ENCODE data around the gene STON1.
"Not testable (repeated sequence)": the region's sequence is repeated elsewhere in the genome, so short reads cannot be mapped to it uniquely, and the experiment has no call there.

The STON1 gene

DNA sequence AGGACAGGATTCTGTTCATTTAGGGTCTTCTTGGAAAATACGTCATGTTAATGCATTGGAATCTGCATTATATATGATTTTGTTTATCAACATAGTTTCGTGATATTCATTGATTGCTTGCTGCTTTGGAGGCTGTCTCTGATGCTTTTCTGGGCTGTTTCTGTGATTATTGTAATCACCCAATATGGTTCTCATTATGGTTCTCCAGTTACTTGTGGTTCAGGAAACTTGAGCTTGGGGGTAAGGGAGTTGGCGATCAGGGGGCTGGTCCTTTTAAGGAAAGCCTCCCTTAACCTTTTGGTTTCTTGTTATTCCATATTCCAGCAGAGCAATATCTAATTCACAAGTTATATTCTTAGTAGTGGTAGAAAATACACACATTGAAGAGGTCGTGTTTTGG is 17.4 kb upstream of the STON1 start:
- DNase-seq (ENCODE audit: extremely low read depth, low read depth): no peak
- TF ChIP-seq, protein P1, sequence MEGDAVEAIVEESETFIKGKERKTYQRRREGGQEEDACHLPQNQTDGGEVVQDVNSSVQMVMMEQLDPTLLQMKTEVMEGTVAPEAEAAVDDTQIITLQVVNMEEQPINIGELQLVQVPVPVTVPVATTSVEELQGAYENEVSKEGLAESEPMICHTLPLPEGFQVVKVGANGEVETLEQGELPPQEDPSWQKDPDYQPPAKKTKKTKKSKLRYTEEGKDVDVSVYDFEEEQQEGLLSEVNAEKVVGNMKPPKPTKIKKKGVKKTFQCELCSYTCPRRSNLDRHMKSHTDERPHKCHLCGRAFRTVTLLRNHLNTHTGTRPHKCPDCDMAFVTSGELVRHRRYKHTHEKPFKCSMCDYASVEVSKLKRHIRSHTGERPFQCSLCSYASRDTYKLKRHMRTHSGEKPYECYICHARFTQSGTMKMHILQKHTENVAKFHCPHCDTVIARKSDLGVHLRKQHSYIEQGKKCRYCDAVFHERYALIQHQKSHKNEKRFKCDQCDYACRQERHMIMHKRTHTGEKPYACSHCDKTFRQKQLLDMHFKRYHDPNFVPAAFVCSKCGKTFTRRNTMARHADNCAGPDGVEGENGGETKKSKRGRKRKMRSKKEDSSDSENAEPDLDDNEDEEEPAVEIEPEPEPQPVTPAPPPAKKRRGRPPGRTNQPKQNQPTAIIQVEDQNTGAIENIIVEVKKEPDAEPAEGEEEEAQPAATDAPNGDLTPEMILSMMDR (IDR thresholded peaks at IDR 0.05; ENCODE audit: low read depth, low read length): no peak

DNA sequence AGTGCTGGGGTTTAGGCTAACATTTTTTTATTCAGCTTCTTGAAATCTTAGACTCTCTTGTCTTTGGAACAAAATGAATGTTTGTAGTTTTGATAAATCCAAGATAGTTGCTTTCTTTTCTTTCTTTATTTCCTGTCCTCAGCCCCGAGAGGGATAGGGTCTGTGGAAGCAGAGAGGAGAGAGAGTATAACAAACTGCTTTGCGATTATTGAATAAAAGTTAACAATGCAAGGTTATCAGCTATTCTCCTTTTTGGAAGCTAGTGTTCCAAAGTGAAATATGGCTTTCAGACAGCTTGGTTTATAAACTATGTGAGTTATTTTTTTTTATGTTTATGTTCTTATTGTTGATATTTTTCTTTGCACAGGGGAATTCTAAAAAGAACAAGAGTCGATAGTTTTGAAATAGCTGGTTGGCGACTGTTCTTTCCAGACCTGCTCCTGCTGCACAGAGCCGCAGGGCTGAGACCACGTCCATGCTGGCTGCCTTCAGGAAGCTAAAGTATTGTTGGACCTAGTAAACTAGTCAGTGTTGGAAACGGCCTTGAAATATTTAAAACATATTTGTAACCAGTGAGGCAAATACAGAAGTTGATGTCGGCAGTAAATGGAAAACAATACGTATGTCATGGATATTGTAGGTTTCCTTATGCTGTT is 15.5 kb upstream of the STON1 start:
- DNase-seq (ENCODE audit: extremely low read depth, low read depth): no peak
- TF ChIP-seq, protein P1 (IDR thresholded peaks at IDR 0.05; ENCODE audit: low read depth, low read length): no peak

DNA sequence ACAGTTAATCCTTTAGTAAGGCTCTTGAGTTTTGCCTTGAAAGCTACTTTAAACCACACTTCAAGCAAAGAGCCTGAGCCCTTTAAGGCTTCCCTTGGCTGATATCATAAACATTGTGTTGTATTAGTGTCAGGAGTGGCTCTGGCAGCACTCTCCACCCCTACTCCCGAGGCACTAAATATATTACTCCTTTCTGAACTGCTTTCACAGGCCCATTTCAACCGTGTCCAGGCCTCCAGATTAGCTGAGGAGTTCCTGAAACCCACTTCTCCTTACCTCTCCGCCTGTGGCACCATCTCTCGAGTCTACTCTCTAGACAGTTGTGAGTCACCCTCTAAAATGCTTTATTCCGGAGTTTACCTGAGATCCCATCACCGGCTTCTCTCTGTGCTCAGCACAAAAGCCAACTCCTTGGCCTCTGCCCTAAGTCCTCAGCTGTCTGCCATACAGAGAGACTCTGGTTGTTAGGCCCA is 14.4 kb upstream of the STON1 start:
- DNase-seq (ENCODE audit: extremely low read depth, low read depth): no peak
- TF ChIP-seq, protein P1 (IDR thresholded peaks at IDR 0.05; ENCODE audit: low read depth, low read length): no peak

DNA sequence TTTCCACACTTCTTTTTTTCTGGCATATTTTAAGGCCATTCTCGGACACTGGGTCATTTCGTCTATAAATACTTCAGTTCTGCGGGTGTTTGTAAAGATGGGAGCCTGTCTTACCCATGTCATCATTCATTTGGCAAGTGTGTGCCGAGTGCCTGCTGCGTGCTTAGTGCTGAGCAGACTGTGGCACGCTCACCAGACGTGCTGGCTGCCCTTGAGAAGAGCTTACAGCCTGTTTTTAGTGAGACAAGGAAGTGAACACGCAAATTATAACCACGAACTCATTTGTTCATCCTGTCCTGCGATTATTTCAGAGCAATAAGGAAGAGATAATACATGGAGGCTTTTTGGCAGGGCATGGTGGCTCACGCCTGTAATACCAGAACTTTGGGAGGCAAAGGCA is 10.4 kb upstream of the STON1 start:
- TF ChIP-seq, protein P1 (IDR thresholded peaks at IDR 0.05; ENCODE audit: low read depth, low read length): no peak
- no peak for DNase-seq (ENCODE audit: extremely low read depth, low read depth)

DNA sequence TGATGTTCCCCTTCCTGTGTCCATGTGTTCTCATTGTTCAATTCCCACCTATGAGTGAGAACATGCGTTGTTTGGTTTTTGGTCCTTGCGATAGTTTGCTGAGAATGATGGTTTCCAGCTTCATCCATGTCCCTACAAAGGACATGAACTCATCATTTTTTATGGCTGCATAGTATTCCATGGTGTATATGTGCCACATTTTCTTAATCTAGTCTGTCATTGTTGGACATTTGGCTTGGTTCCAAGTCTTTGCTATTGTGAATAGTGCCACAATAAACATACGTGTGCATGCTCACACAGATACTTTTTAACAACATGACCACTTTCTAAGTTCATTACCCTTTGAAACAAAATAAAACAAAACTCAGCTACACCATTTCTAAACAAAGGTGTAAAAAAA is 5.2 kb upstream of the STON1 start:
- not testable (repeated sequence) for DNase-seq (ENCODE audit: extremely low read depth, low read depth)

DNA sequence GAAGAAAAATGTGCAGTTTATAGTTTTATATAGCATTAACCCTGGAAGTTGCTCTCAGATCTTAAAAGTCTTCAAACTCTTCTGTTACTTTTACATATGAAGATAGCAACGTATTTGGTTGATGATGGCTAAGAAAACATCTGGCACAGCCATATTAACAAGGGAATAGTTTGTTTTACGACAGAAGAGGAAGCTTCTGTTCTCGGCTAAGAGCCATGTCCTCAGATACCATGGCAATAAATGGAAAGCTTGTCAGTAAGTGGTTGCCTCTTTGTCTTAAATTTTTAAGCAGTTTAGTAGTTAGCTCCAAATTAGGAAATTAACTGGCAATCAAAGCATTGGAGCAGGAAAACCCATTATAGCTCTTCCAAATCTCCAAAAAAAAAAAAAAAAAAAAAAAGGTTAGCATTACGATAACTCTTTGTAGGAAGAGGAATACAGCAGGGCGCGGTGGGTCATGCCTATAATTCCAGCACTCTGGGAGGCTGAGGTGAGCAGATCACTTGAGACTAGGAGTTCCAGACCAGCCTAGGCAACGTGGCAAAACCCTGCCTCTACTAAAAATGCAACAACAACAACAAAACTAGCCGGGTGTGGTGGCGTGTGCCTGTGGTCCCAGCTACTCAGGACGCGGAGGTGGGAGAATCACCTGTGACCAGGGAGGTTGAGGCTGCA is 4.5 kb upstream of the STON1 start:
- no peak for DNase-seq (ENCODE audit: extremely low read depth, low read depth)
- TF ChIP-seq, protein P1 (IDR thresholded peaks at IDR 0.05; ENCODE audit: low read depth, low read length): no peak

DNA sequence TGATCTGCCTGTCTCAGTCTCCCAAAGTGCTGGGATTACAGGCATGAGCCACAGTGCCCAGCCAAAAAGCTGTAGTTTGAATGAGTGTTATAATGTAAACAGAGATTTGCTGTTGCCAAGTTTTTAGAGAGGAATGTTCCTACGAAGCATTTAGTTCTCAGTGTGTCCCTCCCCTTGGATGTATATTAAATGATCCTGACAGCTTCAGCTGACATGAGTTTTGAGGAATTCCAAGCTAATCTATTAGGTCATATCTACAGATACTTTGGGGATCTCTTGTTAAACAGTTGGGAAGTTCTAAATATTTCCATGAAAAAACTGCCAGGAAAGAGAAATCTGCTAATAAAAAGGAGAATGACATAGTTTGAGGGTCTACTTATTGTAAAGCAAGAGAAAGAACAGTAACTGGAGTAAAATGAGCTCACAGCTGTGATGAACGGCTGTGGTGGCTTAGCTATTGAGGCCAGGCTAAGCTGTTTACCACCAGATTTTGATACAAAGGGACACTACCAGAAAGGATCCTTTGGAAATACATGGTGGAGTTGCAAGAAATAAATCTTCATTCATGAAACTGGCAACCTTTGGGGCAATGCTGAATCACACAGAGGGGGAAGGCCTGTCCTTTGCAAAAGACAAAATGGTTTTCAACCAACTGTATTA is 2.6 kb upstream of the STON1 start:
- TF ChIP-seq, protein P1 (IDR thresholded peaks at IDR 0.05; ENCODE audit: low read depth, low read length): no peak
- DNase-seq (ENCODE audit: extremely low read depth, low read depth): no peak

All from AG09319 (cell line).